ENCODE data around the gene TMEM97. TPM values are rescaled to one million over a fixed set of nuclear protein-coding genes. Genes with fewer than 3 reads are reported as not detected.

Gene TMEM97
- total and polyA plus RNA-seq, 9 of the 15 experiments (the other 6 are each of a cell fraction or from before 2014, with no cell fraction given), result 34.6 to 121 (median 76.0) TPM

- WGBS (ENCODE audit: insufficient coverage, low coverage, missing lambda C conversion rate), result 91% methylated on average over 5 of the region's 5 CpGs
- H2AFZ ChIP-seq (ENCODE audit: low read depth, low read length), result no peak overlapping the region
- 0 out of 2 replicates have a peak, but pooled peaks cover 18% of the 10 kb centered on the region for H4K20me1 ChIP-seq (replicated peaks; ENCODE audit: control insufficient read depth, insufficient read depth, low read length)
- POLR2A ChIA-PET, result interaction anchor here (1.4 kb wide), 1 partner anchor 11 kb away, joined by 5 read pairs; the partner anchor contains the start of genes IFT20 and TNFAIP1
- peaks cover 65% of the 10 kb centered on the region for H3K79me2 ChIP-seq (ENCODE audit: control insufficient read depth, insufficient read depth, low read length)
- in situ Hi-C loops (cut with MboI) (no loop called here), intact Hi-C loops (cut with micrococcal nuclease) (no loop called here)
- H3K9ac ChIP-seq (ENCODE audit: insufficient read depth in 1 of 2, low read depth in 2 of 2, low read length in 2 of 2), result no peak overlapping the region
- no peaks in the 10 kb centered on the region for H3K9me1 ChIP-seq (ENCODE audit: control insufficient read depth, insufficient read depth, low read length)
- ATAC-seq, result no peak
- BruUV-seq (replicated peaks), result no TSS peak
- H3K27ac ChIP-seq (ENCODE audit: extremely low read depth, low read depth, low read length), result no peak overlapping the region
- H3K9me3 ChIP-seq (replicated peaks; ENCODE audit: control insufficient read depth, insufficient read depth, low read depth, low read length), result no peaks in the 10 kb centered on the region; the same call in 1 of the 2 replicates
- no peak overlapping the region for H3K4me2 ChIP-seq (ENCODE audit: insufficient read depth, low read length)
- TF ChIP-seq GATAD2A (IDR thresholded peaks at IDR 0.05), result no peak
- TF ChIP-seq CEBPB (tag; IDR thresholded peaks at IDR 0.05), result peak; percentile 57
- no peak for TF ChIP-seq RNF2 (IDR thresholded peaks at IDR 0.05)
- no peaks in the 10 kb centered on the region for H3K27me3 ChIP-seq (ENCODE audit: control insufficient read depth in 2 of 2, insufficient read depth in 2 of 2, low read length in 2 of 2)
- peaks cover 82% of the 10 kb centered on the region for H3K36me3 ChIP-seq (ENCODE audit: control insufficient read depth, insufficient read depth, low read length)
- CTCF ChIA-PET (ENCODE audit: low intra/inter-chr PET ratio), result no interaction called here
- no peak for FAIRE-seq
- no peak overlapping the region for H3K4me3 ChIP-seq
- DNase-seq (ENCODE audit: extremely low read depth in 1 of 4, low spot score in 3 of 4), result no peak
- H3K4me1 ChIP-seq (replicated peaks in 1 of 2; ENCODE audit: control insufficient read depth in 2 of 2, insufficient read depth in 2 of 2, low read length in 2 of 2), result peaks cover 11 to 14% of the 10 kb centered on the region in 2 experiments; a peak in 4 of 5 replicates
Measured at GRCh38 chr17:28324267-28324745, 5.3 kb downstream of the TMEM97 start.

DNA sequence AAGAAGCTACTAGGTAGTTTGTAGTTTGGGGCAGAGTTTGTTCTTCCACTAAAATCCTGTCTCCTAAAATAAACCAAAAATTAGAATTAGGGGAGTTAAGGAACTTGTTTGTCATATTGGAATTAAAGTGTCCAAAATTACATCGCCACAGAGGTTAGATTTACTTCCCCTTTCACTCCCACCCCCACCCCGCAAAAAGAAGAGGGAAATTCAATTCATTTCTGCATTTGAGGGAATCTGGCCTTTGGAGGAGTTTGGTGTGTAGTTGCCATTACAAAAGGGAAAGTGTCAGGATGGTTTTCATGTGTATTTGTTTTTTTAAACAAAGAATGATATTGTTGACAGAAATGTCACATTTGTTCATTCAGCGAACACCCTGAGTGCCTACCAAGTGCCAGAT lies 5.8 kb downstream of the TMEM97 start:
- H3K4me2 ChIP-seq (ENCODE audit: insufficient read depth, low read length), result no peak overlapping the region
- FAIRE-seq (no peak), ATAC-seq (no peak), DNase-seq (ENCODE audit: extremely low read depth in 1 of 4, low spot score in 3 of 4) (no peak)
- no peaks in the 10 kb centered on the region for H3K9me1 ChIP-seq (ENCODE audit: control insufficient read depth, insufficient read depth, low read length)
- H4K20me1 ChIP-seq (replicated peaks; ENCODE audit: control insufficient read depth, insufficient read depth, low read length), result 0 out of 2 replicates have a peak, but pooled peaks cover 18% of the 10 kb centered on the region
- CTCF ChIA-PET (ENCODE audit: low intra/inter-chr PET ratio), result no interaction called here
- no peaks in the 10 kb centered on the region; the same call in 1 of the 2 replicates for H3K9me3 ChIP-seq (replicated peaks; ENCODE audit: control insufficient read depth, insufficient read depth, low read depth, low read length)
- intact Hi-C loops (cut with micrococcal nuclease) (no loop called here), in situ Hi-C loops (cut with MboI) (no loop called here)
- H3K27ac ChIP-seq (ENCODE audit: extremely low read depth, low read depth, low read length), result no peak overlapping the region
- peaks cover 60% of the 10 kb centered on the region for H3K79me2 ChIP-seq (ENCODE audit: control insufficient read depth, insufficient read depth, low read length)
- POLR2A ChIA-PET, result interaction anchor here (0.7 to 1.5 kb wide), 2 partner anchors 11 to 32 kb away, joined by 3 to 11 read pairs; partner anchors contain the start of genes IFT20, POLDIP2 and TNFAIP1
- no peak overlapping the region for H2AFZ ChIP-seq (ENCODE audit: low read depth, low read length)
- H3K4me3 ChIP-seq, result no peak overlapping the region
- H3K27me3 ChIP-seq (ENCODE audit: control insufficient read depth in 2 of 2, insufficient read depth in 2 of 2, low read length in 2 of 2), result no peaks in the 10 kb centered on the region
- H3K4me1 ChIP-seq (replicated peaks in 1 of 2; ENCODE audit: control insufficient read depth in 2 of 2, insufficient read depth in 2 of 2, low read length in 2 of 2), result peaks cover 11 to 12% of the 10 kb centered on the region in 2 experiments; a peak in 4 of 5 replicates
- no peak overlapping the region for H3K9ac ChIP-seq (ENCODE audit: insufficient read depth in 1 of 2, low read depth in 2 of 2, low read length in 2 of 2)
- peaks cover 84% of the 10 kb centered on the region for H3K36me3 ChIP-seq (ENCODE audit: control insufficient read depth, insufficient read depth, low read length)
- no TSS peak for BruUV-seq (replicated peaks)
- 96% methylated on average over 2 of the region's 3 CpGs for WGBS (ENCODE audit: insufficient coverage, low coverage, missing lambda C conversion rate)
- TF ChIP-seq NFRKB (IDR thresholded peaks at IDR 0.05; ENCODE audit: low read depth) (no peak), EHMT2 (IDR thresholded peaks at IDR 0.05) (no peak), GTF3C2 (IDR thresholded peaks at IDR 0.05; ENCODE audit: borderline replicate concordance, extremely low read depth, insufficient read length) (no peak), ERF (CRISPR knock-in tag; IDR thresholded peaks at IDR 0.05) (no peak), FOXM1 (IDR thresholded peaks at IDR 0.05; ENCODE audit: low read depth) (no peak), FOXM1 (CRISPR knock-in tag; IDR thresholded peaks at IDR 0.05; ENCODE audit: low read depth) (no peak)
- TF ChIP-seq, protein P1, sequence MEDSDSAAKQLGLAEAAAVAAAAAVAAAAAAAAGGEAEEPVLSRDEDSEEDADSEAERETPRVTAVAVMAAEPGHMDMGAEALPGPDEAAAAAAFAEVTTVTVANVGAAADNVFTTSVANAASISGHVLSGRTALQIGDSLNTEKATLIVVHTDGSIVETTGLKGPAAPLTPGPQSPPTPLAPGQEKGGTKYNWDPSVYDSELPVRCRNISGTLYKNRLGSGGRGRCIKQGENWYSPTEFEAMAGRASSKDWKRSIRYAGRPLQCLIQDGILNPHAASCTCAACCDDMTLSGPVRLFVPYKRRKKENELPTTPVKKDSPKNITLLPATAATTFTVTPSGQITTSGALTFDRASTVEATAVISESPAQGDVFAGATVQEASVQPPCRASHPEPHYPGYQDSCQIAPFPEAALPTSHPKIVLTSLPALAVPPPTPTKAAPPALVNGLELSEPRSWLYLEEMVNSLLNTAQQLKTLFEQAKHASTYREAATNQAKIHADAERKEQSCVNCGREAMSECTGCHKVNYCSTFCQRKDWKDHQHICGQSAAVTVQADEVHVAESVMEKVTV (CRISPR knock-in tag; IDR thresholded peaks at IDR 0.05), result no peak

Measured in K562 (cell line).